ENCODE data around the gene MBP.

MBP gene

DNA sequence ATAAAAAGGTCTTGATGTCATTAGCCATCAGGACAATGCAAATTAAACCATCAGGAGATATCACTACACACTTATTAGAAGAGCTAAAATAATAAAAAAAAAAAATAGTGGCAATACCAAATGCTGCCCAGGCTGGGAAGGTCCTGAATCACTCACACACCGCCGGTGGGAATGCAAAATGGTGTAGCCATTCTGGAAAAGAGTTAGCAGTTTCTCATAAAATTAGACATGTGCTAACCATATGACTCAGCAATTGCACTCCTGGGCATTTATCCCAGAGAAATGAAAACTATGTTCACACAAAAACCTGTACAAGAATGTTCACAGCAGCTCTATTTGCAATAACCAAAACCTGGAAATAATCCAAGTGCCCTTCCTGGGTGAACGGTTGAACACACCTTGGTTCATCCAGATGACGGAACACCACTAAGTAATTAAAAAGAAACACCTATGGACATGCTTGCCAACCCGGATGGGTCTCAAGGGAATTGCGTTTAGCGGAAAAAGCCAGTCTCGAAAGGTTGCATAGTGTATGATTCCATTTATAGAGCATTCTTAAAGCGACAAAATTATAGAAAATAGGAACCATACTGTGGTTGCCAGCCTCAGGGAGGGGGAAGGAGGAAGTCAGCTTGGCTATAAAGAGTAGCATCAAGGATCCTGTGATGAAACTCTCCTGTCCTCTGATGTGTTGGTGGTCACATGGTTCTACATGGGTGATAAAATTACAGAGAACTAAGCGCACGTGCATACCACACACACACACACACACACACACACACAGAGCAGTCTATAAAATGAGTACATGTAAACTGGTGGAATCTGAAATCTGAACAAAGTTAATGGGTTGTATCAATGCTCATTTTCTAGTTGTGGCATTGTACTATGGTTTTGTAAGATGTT lies 4.6 kb downstream of the MBP start:
- Histone ChIP-seq H3K9ac (ENCODE audit: low read length) (no peak overlapping the region), H3K4me1 (ENCODE audit: control insufficient read depth, insufficient read depth, low read length) (no peaks in the 10 kb centered on the region), H3K36me3 (ENCODE audit: control insufficient read depth, insufficient read depth, low read length) (no peaks in the 10 kb centered on the region), H3K27me3 (ENCODE audit: control insufficient read depth, insufficient read depth, low read length) (no peaks in the 10 kb centered on the region), H3K4me3 (ENCODE audit: low read length) (peak overlapping the region; percentile 33), H3K27ac (ENCODE audit: low read depth, low read length) (peak overlapping the region; percentile 51)

DNA sequence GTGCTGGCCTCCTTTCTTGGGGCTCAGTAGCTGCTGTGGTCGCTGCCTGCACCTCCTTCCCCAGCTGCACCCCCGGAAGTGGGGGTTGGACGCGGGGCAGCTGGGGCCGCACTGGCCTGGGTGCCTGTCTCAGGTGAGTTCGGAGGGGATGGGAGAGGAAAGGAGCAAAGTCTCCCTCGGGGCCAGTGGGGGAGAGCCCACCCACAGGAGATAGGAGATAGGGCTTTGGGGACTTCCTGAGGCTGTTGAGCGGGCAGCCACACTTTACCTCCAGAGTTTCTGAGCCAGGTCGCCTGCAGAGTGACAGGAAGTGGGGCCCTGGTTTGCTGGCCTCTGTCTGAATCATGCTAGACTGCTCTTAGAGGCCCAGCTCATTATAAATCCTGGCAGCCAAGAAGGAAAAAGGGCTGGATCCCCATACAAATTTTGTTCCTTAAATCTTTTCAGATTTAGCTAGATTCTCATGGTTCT lies 8.1 kb downstream of the MBP start:
- Histone ChIP-seq H3K27ac (ENCODE audit: low read depth, low read length) (no peak overlapping the region), H3K27me3 (ENCODE audit: control insufficient read depth, insufficient read depth, low read length) (no peaks in the 10 kb centered on the region), H3K9ac (ENCODE audit: low read length) (no peak overlapping the region), H3K36me3 (ENCODE audit: control insufficient read depth, insufficient read depth, low read length) (no peaks in the 10 kb centered on the region), H3K4me3 (ENCODE audit: low read length) (no peak overlapping the region), H3K4me1 (ENCODE audit: control insufficient read depth, insufficient read depth, low read length) (no peaks in the 10 kb centered on the region)

DNA sequence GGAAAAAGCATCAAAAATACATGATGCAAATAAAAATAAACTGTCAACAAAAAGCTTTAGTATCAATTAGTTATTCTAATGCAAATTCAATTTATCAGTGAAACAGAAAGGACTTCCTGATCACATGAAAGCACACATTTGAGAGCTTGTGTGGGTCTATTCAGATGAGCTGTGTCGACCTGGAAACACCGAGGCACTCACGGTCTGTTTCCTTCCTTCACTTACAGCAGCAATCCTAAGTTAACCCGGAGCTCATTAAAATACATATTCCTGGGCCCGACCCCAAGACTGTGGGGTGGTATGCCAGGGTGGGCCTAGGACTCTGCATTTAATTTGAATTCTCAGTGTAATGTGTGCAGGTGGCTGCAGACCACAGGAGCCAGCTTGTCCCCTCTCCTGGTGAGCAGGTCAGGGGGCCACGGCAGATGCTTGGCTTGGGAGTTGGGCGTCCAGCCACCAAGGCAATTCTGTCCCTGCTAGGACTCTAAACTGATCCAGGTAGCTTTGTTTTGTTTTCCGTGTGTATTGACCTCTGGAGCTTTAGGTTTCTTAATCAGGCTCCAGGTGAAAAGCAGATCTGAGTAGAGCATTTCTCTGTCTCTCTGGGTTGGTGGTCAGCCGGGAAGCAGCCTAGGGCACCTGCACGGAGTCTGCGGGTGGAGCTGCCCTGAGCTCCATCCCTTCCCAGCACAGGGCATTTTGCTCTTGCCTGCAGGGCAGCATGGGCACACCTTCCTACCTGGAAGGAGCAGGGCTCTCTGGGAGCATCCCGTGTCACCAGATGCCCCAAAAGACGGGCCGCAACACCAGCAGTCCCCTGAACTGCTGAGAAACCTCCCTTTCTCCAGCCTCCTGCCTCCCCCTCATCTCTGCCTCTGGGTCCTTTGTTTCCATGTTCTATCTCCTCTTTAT lies 9.0 kb downstream of the MBP start:
- no peak overlapping the region for H3K9ac ChIP-seq (ENCODE audit: low read length)
- H3K4me1 ChIP-seq (ENCODE audit: control insufficient read depth, insufficient read depth, low read length): no peaks in the 10 kb centered on the region
- no peak overlapping the region for H3K4me3 ChIP-seq (ENCODE audit: low read length)
- H3K27me3 ChIP-seq (ENCODE audit: control insufficient read depth, insufficient read depth, low read length): no peaks in the 10 kb centered on the region
- H3K36me3 ChIP-seq (ENCODE audit: control insufficient read depth, insufficient read depth, low read length): no peaks in the 10 kb centered on the region
- no peak overlapping the region for H3K27ac ChIP-seq (ENCODE audit: low read depth, low read length)

DNA sequence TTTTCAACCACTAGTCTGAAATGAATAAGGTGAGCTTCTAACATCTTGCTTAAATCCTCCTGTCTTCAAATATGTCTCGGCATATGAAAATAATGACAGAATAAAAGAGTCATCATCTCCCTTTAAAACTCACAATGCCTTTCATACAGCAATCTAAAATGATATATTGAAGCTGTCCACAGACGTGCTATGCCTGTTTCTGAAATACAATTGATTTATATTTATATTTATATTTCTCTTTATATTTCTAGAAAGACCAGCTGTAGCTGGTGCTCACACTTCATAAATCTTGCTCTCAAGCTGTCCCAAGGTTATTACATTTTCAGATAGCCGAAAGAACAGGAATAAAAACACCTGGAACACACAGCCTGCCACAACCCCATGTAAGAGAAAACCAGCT lies 11.1 kb downstream of the MBP start:
- H3K27ac ChIP-seq (ENCODE audit: low read depth, low read length): no peak overlapping the region

DNA sequence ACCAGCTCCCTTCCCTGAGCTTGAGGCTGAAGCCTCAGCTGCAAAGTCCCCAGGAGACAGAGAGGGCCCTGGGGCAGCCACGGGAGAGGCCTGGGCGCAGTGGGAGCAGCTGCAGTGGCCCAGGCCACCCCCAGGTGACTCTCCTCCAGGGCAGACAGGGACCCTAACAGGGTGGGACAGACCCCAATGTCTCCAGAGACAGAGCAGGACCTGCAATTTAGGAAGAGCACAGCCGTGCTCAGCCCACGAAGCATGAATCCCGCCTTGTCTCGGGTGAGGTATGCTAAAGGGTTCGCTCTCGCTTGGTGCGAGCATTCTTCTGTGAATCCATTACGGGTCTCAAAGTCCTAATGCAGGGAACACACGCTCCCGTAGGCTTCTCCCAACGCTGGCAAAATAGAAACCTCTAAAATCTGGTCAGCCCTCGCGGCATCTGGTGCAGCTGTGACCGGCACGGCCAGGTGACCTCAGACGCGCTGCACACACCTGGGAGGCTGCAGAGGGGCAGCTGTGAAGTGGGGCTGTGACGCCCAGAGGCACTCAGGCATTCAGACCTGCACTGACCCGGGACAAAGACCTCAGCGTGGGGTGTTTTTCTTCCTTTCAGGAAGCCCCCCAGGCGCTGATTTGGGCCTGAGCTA lies 12.6 kb downstream of the MBP start:
- Histone ChIP-seq H3K4me3 (ENCODE audit: low read length) (no peak overlapping the region), H3K27ac (ENCODE audit: low read depth, low read length) (no peak overlapping the region), H3K4me1 (ENCODE audit: control insufficient read depth, insufficient read depth, low read length) (no peaks in the 10 kb centered on the region), H3K9ac (ENCODE audit: low read length) (no peak overlapping the region), H3K36me3 (ENCODE audit: control insufficient read depth, insufficient read depth, low read length) (no peaks in the 10 kb centered on the region), H3K27me3 (ENCODE audit: control insufficient read depth, insufficient read depth, low read length) (no peaks in the 10 kb centered on the region)

More for the DNA sequence above, 11.1 kb downstream of the MBP start:
- no peaks in the 10 kb centered on the region for H3K36me3 ChIP-seq (ENCODE audit: control insufficient read depth, insufficient read depth, low read length)
- H3K4me1 ChIP-seq (ENCODE audit: control insufficient read depth, insufficient read depth, low read length): no peaks in the 10 kb centered on the region
- no peak overlapping the region for H3K9ac ChIP-seq (ENCODE audit: low read length)
- H3K27me3 ChIP-seq (ENCODE audit: control insufficient read depth, insufficient read depth, low read length): no peaks in the 10 kb centered on the region
- no peak overlapping the region for H3K4me3 ChIP-seq (ENCODE audit: low read length)

DNA sequence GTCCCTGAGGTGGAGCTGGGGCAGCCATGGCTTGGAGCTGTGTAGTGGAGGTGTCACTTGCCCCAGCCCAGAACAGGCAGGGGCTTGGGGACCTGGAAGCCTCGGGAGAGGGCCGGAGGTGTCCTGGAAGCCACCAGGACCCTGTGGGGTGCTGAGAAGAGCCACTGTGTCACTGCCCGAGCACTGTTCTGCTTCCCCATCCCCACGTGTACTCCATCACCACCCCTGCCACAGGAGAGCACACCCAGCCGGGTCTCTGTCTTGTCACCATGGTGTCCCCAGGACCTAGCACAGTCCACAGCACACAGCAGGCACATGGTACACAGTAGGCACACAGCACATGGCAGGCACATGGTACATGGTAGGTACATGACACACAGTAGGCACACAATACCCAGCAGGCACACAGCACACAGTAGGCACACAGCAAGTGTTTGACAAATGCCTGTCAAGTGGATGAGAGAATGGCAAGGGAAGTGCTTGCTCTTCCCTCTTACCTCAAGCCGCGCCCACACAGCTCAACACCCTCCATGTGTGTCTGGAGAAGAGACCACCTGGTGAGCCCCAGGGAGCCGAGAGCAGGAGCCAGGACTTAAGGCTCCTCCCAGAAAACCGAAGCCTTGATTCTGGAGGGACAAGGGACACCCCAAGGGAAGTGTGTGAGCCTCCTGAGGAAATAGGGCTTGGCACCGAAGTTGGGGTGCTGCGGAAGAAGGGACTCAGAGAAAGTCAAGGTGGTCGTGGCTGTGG lies 13.3 kb downstream of the MBP start:
- Histone ChIP-seq H3K36me3 (ENCODE audit: control insufficient read depth, insufficient read depth, low read length) (no peaks in the 10 kb centered on the region), H3K27ac (ENCODE audit: low read depth, low read length) (no peak overlapping the region), H3K4me1 (ENCODE audit: control insufficient read depth, insufficient read depth, low read length) (no peaks in the 10 kb centered on the region), H3K9ac (ENCODE audit: low read length) (no peak overlapping the region), H3K4me3 (ENCODE audit: low read length) (no peak overlapping the region), H3K27me3 (ENCODE audit: control insufficient read depth, insufficient read depth, low read length) (no peaks in the 10 kb centered on the region)

DNA sequence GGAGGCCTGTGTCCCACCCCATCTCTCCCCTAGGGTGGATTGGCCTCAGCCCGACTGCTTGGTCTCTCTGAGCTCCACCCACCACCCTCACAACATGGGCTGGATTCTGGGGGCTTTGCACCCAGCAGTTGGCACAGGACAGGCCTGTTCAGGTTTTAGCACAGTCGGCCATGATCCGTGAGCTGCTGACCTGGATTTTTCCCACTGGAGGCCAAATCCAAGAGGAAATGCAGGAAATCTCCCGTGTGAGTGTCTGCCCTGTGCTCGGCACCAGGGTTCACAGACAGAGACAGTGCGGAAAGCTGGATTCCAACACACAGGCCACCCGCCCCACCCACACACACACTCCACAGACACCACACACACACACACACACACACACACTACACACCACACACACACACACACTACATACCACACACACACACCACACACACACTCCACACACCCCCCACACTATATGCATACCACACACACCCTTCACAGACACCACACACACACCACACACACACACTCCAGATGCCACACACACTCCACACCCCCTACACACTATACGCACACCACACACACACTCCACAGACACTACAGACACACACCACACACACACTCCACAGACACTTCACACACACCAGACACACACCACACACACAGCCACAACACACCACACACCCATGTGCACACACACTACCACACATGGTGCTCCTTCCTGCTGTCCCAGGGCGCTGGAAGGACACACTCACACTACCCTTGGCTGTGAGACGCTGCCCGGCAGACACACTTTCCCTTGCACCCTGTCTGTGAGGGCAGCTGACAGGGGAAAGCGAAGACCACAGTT lies 14.1 kb downstream of the MBP start:
- H3K27me3 ChIP-seq (ENCODE audit: control insufficient read depth, insufficient read depth, low read length): no peaks in the 10 kb centered on the region
- no peaks in the 10 kb centered on the region for H3K4me1 ChIP-seq (ENCODE audit: control insufficient read depth, insufficient read depth, low read length)
- H3K27ac ChIP-seq (ENCODE audit: low read depth, low read length): no peak overlapping the region
- no peaks in the 10 kb centered on the region for H3K36me3 ChIP-seq (ENCODE audit: control insufficient read depth, insufficient read depth, low read length)
- no peak overlapping the region for H3K9ac ChIP-seq (ENCODE audit: low read length)
- H3K4me3 ChIP-seq (ENCODE audit: low read length): no peak overlapping the region

DNA sequence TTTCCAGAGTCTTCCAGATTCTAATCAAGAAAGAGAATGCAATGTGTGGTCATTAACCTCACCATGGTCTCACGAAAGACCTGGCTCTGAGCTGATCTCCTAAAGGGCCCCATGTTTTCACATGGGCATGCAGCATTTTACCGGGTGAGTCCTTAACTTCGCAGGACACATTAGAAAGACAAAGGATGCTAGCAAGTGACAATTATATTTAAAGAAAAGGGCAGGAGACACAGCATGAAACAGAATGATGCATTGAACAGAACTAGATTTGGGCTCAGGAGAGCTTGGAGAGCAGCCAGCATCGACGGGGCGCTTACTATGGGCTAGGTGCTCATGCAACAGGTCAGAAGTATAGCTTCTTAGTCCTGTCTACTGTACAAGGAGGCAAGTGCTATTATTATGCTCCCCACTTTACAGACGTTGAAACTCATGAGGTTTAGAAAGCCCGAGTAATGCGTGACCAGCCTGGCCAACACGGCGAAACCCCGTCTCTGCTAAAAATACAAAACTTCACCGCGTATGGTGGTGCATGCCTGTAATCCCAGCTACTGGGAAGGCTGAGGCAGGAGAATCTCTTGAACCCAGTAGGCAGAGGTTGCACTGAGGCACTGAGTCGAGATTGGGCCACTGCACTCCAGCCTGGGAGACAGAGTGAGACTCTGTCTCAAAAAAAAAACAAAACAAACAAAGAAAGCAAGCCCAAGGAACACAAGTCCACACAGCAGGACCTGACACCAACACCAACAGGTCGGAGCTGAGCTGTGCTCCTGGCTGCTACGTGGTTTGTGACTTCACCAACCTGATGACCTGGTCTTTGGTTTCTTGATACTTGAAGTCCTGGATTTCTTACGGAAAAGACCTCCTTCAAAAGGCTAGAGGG lies 16.1 kb downstream of the MBP start:
- Histone ChIP-seq H3K27ac (ENCODE audit: low read depth, low read length) (no peak overlapping the region), H3K36me3 (ENCODE audit: control insufficient read depth, insufficient read depth, low read length) (no peaks in the 10 kb centered on the region), H3K4me1 (ENCODE audit: control insufficient read depth, insufficient read depth, low read length) (no peaks in the 10 kb centered on the region), H3K9ac (ENCODE audit: low read length) (no peak overlapping the region), H3K27me3 (ENCODE audit: control insufficient read depth, insufficient read depth, low read length) (no peaks in the 10 kb centered on the region), H3K4me3 (ENCODE audit: low read length) (no peak overlapping the region)

DNA sequence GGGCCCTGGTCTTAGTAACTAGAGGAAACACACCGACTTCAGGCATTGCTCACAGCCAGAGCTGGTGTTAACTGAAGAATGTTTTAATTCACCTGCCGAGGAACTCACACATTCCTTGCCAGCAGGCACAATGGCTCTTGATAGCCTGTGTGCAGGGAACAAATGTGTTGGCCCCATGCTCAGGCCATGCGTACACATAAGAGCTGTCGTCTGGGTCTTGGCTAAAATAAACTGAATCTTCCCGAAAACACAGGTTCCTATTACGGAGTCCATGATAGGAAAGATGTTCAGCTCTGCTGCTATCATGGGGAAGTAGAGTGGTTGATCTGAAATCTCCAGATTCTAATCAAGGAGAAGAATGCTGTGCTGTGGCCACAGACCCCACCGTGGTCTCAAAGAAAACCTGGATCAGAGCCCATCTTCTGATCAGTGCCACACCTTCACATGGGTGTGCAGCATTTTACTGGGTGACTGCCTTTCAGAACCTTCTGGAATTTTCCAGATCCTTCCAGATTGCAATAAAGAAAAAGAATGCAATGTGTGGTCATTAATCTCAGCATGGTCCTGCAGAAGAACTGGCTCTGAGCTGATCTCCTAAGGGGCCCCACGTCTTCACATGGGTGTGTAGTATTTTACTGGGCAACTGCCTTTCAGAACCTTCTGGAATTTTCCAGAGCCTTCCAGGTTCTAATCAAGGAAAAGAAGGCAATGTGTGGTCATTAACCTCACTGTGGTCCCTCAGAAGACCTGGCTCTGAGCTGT lies 17.2 kb downstream of the MBP start:
- H3K27ac ChIP-seq (ENCODE audit: low read depth, low read length): no peak overlapping the region
- H3K9ac ChIP-seq (ENCODE audit: low read length): no peak overlapping the region
- H3K4me3 ChIP-seq (ENCODE audit: low read length): no peak overlapping the region
- H3K36me3 ChIP-seq (ENCODE audit: control insufficient read depth, insufficient read depth, low read length): no peaks in the 10 kb centered on the region
- no peaks in the 10 kb centered on the region for H3K27me3 ChIP-seq (ENCODE audit: control insufficient read depth, insufficient read depth, low read length)
- H3K4me1 ChIP-seq (ENCODE audit: control insufficient read depth, insufficient read depth, low read length): no peaks in the 10 kb centered on the region

Measured in rectal smooth muscle tissue (tissue), 1 donor.